Suppressor macrophage treated with lipopolysaccharide for 4 hours (primary cell): ENCODE measurements around the gene MMP12.
"Not testable (repeated sequence)": the region's sequence is repeated elsewhere in the genome, so short reads cannot be mapped to it uniquely, and the experiment has no call there.

Experiments used
- DNase-seq: peaks from one replicate; pipeline ENCODE4 v3.0.0-alpha.2; 2020

Gene MMP12

GRCh38 chr11:102874852-102875251, at the start of gene MMP12:
Gene MMP12, minus strand, starts transcription at chr11:102874982. Its CDS starts 45 bp downstream, at chr11:102874937.
- DNase-seq = no peak

- no peak for DNase-seq
Measured at GRCh38 chr11:102921587-102922220, 46.9 kb upstream of the MMP12 start.

- DNase-seq = peak; percentile 93
Measured at GRCh38 chr11:102920118-102920684, 45.4 kb upstream of the MMP12 start.

GRCh38 chr11:102915044-102915375, 40.2 kb upstream of the MMP12 start:
- no peak for DNase-seq

- DNase-seq = peak; percentile 64
Measured at GRCh38 chr11:102914238-102915043, 39.7 kb upstream of the MMP12 start.

GRCh38 chr11:102912482-102912830, 37.7 kb upstream of the MMP12 start:
- DNase-seq = no peak

GRCh38 chr11:102911758-102912481, 37.1 kb upstream of the MMP12 start:
- no peak for DNase-seq

GRCh38 chr11:102905848-102906247, 31.1 kb upstream of the MMP12 start:
- not testable (repeated sequence) for DNase-seq

- not testable (repeated sequence) for DNase-seq
Measured at GRCh38 chr11:102903895-102904294, 29.1 kb upstream of the MMP12 start.

GRCh38 chr11:102900346-102900745, 25.6 kb upstream of the MMP12 start:
- no peak for DNase-seq

- DNase-seq = no peak
Measured at GRCh38 chr11:102891736-102892135, 17.0 kb upstream of the MMP12 start.

GRCh38 chr11:102886999-102887398, 12.2 kb upstream of the MMP12 start:
- DNase-seq = peak; percentile 36

- peak; percentile 48 for DNase-seq
Measured at GRCh38 chr11:102883141-102883540, 8.4 kb upstream of the MMP12 start.

GRCh38 chr11:102882389-102883024, 7.7 kb upstream of the MMP12 start:
- DNase-seq = peak; percentile 95

GRCh38 chr11:102879801-102880200, 5.0 kb upstream of the MMP12 start:
- peak; percentile 52 for DNase-seq

GRCh38 chr11:102878595-102878994, 3.8 kb upstream of the MMP12 start:
- no peak for DNase-seq

- not testable (repeated sequence) for DNase-seq
Measured at GRCh38 chr11:102869354-102869964, 5.3 kb downstream of the MMP12 start.

GRCh38 chr11:102868339-102868738, 6.4 kb downstream of the MMP12 start:
- no peak for DNase-seq

- DNase-seq = no peak
Measured at GRCh38 chr11:102864724-102865123, 10.1 kb downstream of the MMP12 start.

- DNase-seq = no peak
Measured at GRCh38 chr11:102853956-102854355, 20.8 kb downstream of the MMP12 start.

- DNase-seq = no peak
Measured at GRCh38 chr11:102853055-102853454, 21.7 kb downstream of the MMP12 start.

GRCh38 chr11:102850973-102851745, 23.6 kb downstream of the MMP12 start:
- no peak for DNase-seq
